ENCODE data around the gene IMP4.

DNA sequence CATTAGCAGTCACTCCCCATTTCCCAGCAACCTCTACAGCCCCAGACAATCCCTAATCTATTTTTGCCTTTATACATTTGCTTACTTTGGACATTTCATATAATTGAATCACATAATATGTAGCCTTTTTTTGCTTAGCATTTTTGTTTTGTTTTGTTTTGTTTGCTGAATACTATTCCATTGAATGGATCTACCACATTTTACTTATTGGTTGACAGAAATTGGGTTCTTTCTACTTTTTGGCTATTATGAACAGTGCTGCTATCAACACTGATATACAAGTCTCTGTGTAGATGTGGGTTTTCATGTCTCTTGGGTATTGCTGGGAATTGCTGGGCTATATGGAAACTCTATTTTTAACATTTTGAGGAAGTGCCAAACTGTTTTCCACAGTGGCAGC is 20.8 kb downstream of the IMP4 start:
- TF ChIP-seq, protein P1, sequence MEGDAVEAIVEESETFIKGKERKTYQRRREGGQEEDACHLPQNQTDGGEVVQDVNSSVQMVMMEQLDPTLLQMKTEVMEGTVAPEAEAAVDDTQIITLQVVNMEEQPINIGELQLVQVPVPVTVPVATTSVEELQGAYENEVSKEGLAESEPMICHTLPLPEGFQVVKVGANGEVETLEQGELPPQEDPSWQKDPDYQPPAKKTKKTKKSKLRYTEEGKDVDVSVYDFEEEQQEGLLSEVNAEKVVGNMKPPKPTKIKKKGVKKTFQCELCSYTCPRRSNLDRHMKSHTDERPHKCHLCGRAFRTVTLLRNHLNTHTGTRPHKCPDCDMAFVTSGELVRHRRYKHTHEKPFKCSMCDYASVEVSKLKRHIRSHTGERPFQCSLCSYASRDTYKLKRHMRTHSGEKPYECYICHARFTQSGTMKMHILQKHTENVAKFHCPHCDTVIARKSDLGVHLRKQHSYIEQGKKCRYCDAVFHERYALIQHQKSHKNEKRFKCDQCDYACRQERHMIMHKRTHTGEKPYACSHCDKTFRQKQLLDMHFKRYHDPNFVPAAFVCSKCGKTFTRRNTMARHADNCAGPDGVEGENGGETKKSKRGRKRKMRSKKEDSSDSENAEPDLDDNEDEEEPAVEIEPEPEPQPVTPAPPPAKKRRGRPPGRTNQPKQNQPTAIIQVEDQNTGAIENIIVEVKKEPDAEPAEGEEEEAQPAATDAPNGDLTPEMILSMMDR (IDR thresholded peaks at IDR 0.05; ENCODE audit: insufficient read depth, low read length, poor library complexity, severe bottlenecking) = no peak
- no peak for TF ChIP-seq EZH2phosphoT487 (conservative IDR thresholded peaks at IDR 0.05; ENCODE audit: low read length)

Measured in SU-DHL-6 (cell line).